Right lobe of liver (tissue), 6 donors: ENCODE data around the gene PCDHA1. TPM values are rescaled to one million over a fixed set of nuclear protein-coding genes. Genes with fewer than 3 reads are reported as not detected.

Source experiments
- ATAC-seq, 4 donors: fragments of 200-7000 bp; cut with Tn5 transposase; one replicate each; pipeline ENCODE4 v1.9.1; 2020; ENCODE audit warnings: mild to moderate bottlenecking in 4 of 4, moderate library complexity in 4 of 4
- DNase-seq, 3 donors: peaks; one replicate each; pipeline ENCODE4 v3.0.0-alpha.2; 2020
- H3K27ac ChIP-seq, 3 donors: fragments of 200-600 bp; one replicate each; pipeline ENCODE4 v1.8.0; 2022
- H3K27me3 ChIP-seq, 2 donors: fragments of 200-600 bp; one replicate each; pipeline ENCODE4 v1.8.0; 2022
- H3K36me3 ChIP-seq, 4 donors: fragments of 200-600 bp; sonication (generic) in 1 of 4; one replicate each; pipeline versions ENCODE4 v1.5.1 to v1.8.0; 2017 to 2022; ENCODE audit warnings: control low read depth in 1 of 4
- H3K4me1 ChIP-seq, 4 donors: fragments of 200-600 bp; sonication (generic) in 1 of 4; one replicate each; pipeline versions ENCODE4 v1.5.1 to v1.8.0; 2017 to 2022; ENCODE audit warnings: control low read depth in 1 of 4
- H3K4me3 ChIP-seq, 3 donors: fragments of 200-600 bp; one replicate each; pipeline ENCODE4 v1.8.0; 2022
- H3K9me3 ChIP-seq, 4 donors: fragments of 200-600 bp; sonication (generic) in 1 of 4; one replicate each; pipeline versions ENCODE4 v1.5.1 to v1.8.0; 2017 to 2022; ENCODE audit warnings: control low read depth in 1 of 4
- POLR2A ChIP-seq: fragments of 450-650 bp; IDR thresholded peaks from one replicate; pipeline ENCODE4 v1.6.1; 2017; ENCODE audit warnings: antibody characterized with exemption, mild to moderate bottlenecking
- WGBS: methylation state at CpG from one replicate; pipeline ENCODE4 v1.1.6; 2018; ENCODE audit warnings: low coverage, low lambda C conversion rate; ENCODE audit not compliant: insufficient coverage; ENCODE audit errors: missing lambda C conversion rate; 5-methylcytosine and 5-hydroxymethylcytosine counted together
- intact Hi-C, 2 donors: fragments of 100-400 bp; cut with DNase I; formaldehyde crosslinking; loops; one replicate each; pipeline versions ENCODE4 v1.11.2 to v1.14.1; 2022
- total RNA-seq, 6 experiments: library from RNA; depleted of rRNA in 2 of 6; stranded (reverse); fragments of >200 nt in 2 of 6; fragmentation: NEBNext Ultra II Directional in 3 of 6; extraction: Animal tissue kit (Norgen Biotek cat#: 25700) in 3 of 6; gene quantifications; one replicate each; pipeline versions ENCODE4 v1.1.0 to v1.2.4, GENCODE V29; 2016 to 2023
- TF ChIP-seq, protein P1 (sequence below), 4 donors: fragments of 200-600 bp in 3 of 4; fragments of 450-650 bp in 1 of 4; IDR thresholded peaks; one replicate each; pipeline versions ENCODE4 v1.5.1 to v1.8.0; 2016 to 2022; ENCODE audit warnings: antibody characterized with exemption in 4 of 4, mild to moderate bottlenecking in 2 of 4
- donor health status: DM: no; HTN: yes; CAD: no.
- donor health status: DM: no; HTN: no; CAD: no.
- donor health status: DM: no; HTN: no; CAD: no.
- donor health status: DM: no; HTN: yes; CAD: no.
- donor health status: DM: no; HTN: yes; CAD: no.

The PCDHA1 gene
- total RNA-seq, 6 experiments from 2014 or later, result not detected

- DNase-seq (no peak), ATAC-seq (no peak)
- intact Hi-C loops, result no loop called here
- H3K36me3 ChIP-seq, result no peaks in the 10 kb centered on the region
- no peaks in the 10 kb centered on the region for H3K9me3 ChIP-seq
- no peaks in the 10 kb centered on the region for H3K4me1 ChIP-seq
- no peak overlapping the region for H3K27ac ChIP-seq
- TF ChIP-seq, protein P1, sequence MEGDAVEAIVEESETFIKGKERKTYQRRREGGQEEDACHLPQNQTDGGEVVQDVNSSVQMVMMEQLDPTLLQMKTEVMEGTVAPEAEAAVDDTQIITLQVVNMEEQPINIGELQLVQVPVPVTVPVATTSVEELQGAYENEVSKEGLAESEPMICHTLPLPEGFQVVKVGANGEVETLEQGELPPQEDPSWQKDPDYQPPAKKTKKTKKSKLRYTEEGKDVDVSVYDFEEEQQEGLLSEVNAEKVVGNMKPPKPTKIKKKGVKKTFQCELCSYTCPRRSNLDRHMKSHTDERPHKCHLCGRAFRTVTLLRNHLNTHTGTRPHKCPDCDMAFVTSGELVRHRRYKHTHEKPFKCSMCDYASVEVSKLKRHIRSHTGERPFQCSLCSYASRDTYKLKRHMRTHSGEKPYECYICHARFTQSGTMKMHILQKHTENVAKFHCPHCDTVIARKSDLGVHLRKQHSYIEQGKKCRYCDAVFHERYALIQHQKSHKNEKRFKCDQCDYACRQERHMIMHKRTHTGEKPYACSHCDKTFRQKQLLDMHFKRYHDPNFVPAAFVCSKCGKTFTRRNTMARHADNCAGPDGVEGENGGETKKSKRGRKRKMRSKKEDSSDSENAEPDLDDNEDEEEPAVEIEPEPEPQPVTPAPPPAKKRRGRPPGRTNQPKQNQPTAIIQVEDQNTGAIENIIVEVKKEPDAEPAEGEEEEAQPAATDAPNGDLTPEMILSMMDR (IDR thresholded peaks at IDR 0.05), result no peak
- no peak for TF ChIP-seq POLR2A
- H3K27me3 ChIP-seq, result no peaks in the 10 kb centered on the region
- H3K4me3 ChIP-seq, result no peak overlapping the region
Observed at GRCh38 chr5:141007791-141008190, 221.9 kb downstream of the PCDHA1 start.

DNA sequence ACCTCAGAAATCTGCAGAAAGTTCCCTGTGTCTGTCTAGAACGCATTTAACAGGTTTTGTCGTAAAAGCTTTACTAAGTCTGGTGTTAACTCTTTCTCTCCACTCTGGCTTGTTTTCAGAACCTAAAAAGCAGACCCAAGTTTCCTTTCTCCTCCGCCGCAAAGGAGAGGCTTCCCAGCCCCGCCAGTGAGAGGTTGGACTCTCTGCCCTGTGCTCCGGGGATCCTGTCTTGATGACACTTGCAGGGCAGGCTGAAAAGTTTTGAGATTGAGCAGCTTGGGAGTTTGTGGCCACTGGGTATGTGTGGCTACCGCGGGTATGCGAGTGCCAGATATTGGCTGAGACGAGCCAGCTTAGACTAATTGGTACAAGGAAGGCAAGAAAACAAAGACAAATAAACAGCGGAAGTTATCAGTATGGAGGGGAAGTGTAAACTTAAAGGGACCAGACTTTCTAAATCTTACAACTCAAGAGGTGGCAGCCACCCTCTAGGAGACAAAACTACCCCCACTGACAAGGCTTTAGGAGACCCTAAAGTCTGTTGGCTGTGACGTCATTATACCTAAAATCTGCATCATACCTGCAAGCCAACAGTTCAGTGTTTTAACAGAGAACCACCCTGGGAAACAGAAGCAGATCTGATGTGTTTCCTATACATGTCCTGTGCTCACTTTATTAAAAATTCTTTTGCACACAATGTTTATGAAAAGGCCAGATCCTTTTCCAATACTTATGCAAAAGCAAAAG, 224.3 kb downstream of the PCDHA1 start:
- Histone ChIP-seq H3K27me3 (no peaks in the 10 kb centered on the region), H3K36me3 (no peaks in the 10 kb centered on the region), H3K4me3 (no peak overlapping the region), H3K4me1 (no peaks in the 10 kb centered on the region), H3K27ac (no peak overlapping the region), H3K9me3 (no peaks in the 10 kb centered on the region)
- DNase-seq (no peak), ATAC-seq (no peak)
- 40% methylated on average over 11 of the region's 12 CpGs for WGBS
- intact Hi-C loops, result no loop called here
- TF ChIP-seq POLR2A, result no peak
- TF ChIP-seq, protein P1 (IDR thresholded peaks at IDR 0.05), result no peak

DNA sequence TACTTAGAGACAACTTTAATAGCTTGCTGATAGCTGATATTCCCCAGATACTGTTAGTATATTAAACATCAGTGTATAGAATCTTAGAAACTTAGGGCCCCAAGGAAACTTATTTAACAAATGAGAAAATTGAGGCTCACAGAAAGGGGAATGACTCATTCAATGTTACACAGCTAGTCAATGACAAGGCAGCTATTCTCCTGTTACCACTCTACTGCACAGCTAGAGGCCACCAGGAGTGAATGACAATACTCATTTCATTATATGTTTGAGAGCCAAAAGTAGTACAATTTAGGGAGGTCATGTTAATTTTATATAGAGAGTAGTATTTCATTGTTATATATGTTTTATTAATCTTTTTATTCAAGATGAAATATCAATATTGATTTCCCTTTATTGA, 232.0 kb downstream of the PCDHA1 start:
- no peak overlapping the region for H3K27ac ChIP-seq
- DNase-seq (no peak), ATAC-seq (no peak)
- H3K36me3 ChIP-seq, result no peaks in the 10 kb centered on the region
- H3K27me3 ChIP-seq, result no peaks in the 10 kb centered on the region
- H3K9me3 ChIP-seq, result no peaks in the 10 kb centered on the region
- no peaks in the 10 kb centered on the region for H3K4me1 ChIP-seq
- intact Hi-C loops, result no loop called here
- H3K4me3 ChIP-seq, result no peak overlapping the region
- TF ChIP-seq POLR2A, result no peak
- TF ChIP-seq, protein P1 (IDR thresholded peaks at IDR 0.05), result no peak

DNA sequence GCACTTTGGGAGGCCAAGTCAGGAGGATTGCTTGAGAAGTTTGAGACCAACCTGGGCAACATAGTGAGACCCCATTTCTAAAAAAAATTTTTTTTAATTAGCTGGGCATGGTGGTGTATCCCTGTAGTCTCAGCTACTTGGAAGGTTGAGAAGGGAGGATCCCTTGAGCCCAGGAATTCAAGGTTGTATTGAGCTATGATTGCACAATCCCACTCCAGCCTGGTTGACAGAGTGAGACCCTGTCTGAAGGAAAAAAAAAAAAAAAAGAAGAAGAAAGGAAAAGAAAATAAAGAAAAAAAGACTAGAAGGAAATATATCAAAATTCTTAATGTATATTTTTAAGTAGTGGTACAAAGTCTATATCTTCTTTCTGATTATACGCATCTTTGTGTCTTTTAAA, 236.4 kb downstream of the PCDHA1 start:
- DNase-seq (no peak), ATAC-seq (no peak)
- Histone ChIP-seq H3K9me3 (no peaks in the 10 kb centered on the region), H3K27me3 (no peaks in the 10 kb centered on the region), H3K27ac (no peak overlapping the region), H3K4me3 (no peak overlapping the region), H3K36me3 (no peaks in the 10 kb centered on the region), H3K4me1 (no peaks in the 10 kb centered on the region)
- WGBS, result 100% methylated on average over 1 of the region's 1 CpG
- intact Hi-C loops, result no loop called here
- no peak for TF ChIP-seq POLR2A
- TF ChIP-seq, protein P1 (IDR thresholded peaks at IDR 0.05), result no peak

GRCh38 chr5:141031006-141031405, 245.1 kb downstream of the PCDHA1 start:
- WGBS, result 56% methylated on average over 9 of the region's 15 CpGs
- no peak overlapping the region for H3K4me3 ChIP-seq
- ATAC-seq (no peak), DNase-seq (no peak)
- H3K27me3 ChIP-seq, result no peaks in the 10 kb centered on the region
- no peaks in the 10 kb centered on the region for H3K36me3 ChIP-seq
- no peaks in the 10 kb centered on the region for H3K4me1 ChIP-seq
- TF ChIP-seq, protein P1 (IDR thresholded peaks at IDR 0.05), result no peak
- no peak for TF ChIP-seq POLR2A
- intact Hi-C loops, result no loop called here
- H3K27ac ChIP-seq, result no peak overlapping the region
- no peaks in the 10 kb centered on the region for H3K9me3 ChIP-seq
